K562 (cell line): ENCODE results near the gene SLC9C2. TPM values are rescaled to one million over a fixed set of nuclear protein-coding genes. Genes with fewer than 3 reads are reported as not detected.
A peak's percentile ranks its signal among the peaks of the same experiment; 100 is the strongest.

Source experiments
- BDP1 ChIP-seq: IDR thresholded peaks from 3 replicates; pipeline ENCODE4 v1.6.1; 2011; ENCODE audit not compliant: insufficient read length, insufficient read depth
- E4F1 ChIP-seq: fragments of 250-450 bp; sonication (Bioruptor Pico); IDR thresholded peaks from 2 replicates; pipeline ENCODE4 v1.5.0; 2021; ENCODE audit warnings: mild to moderate bottlenecking, borderline replicate concordance
- HNRNPK ChIP-seq: fragments of 200-400 bp; formaldehyde crosslinking; IDR thresholded peaks from one replicate; pipeline ENCODE4 v1.6.1; 2018; ENCODE audit warnings: mild to moderate bottlenecking, low read depth, low read length; ENCODE audit not compliant: poor library complexity, severe bottlenecking
- JUND ChIP-seq, 2 experiments: IDR thresholded peaks; 2 replicates in 1 of 2; 3 replicates in 1 of 2; pipeline ENCODE4 v1.6.1; 2011; ENCODE audit warnings: borderline replicate concordance in 2 of 2, low read depth in 2 of 2, low read length in 2 of 2, improper control_type of control experiment in 1 of 2, missing biosample characterization in 1 of 2, missing genetic modification characterization in 1 of 2, missing genetic modification reagents in 1 of 2
- MAZ ChIP-seq, 2 experiments: fragments of 450-650 bp in 1 of 2; sonication (generic) in 1 of 2; formaldehyde crosslinking; IDR thresholded peaks in 1 of 2; conservative IDR thresholded peaks in 1 of 2; 2 replicates each; pipeline versions ENCODE4 v1.4.0 to v1.5.0; 2020; ENCODE audit warnings: mild to moderate bottlenecking in 1 of 2, missing genetic modification reagents in 1 of 2
- MEF2A ChIP-seq: IDR thresholded peaks from 2 replicates; pipeline ENCODE4 v1.6.1; 2011; ENCODE audit warnings: low read depth, mild to moderate bottlenecking, low read length, moderate library complexity; ENCODE audit not compliant: control insufficient read depth
- NR3C1 ChIP-seq: sonication (generic); formaldehyde crosslinking; IDR thresholded peaks from 2 replicates; pipeline ENCODE4 v1.8.1; 2022; ENCODE audit warnings: missing genetic modification reagents
- SMAD4 ChIP-seq: fragments of 250-450 bp; sonication (Bioruptor Pico); conservative IDR thresholded peaks from 2 replicates; pipeline ENCODE4 v1.8.0; 2021; ENCODE audit warnings: inconsistent platforms, mild to moderate bottlenecking, moderate library complexity
- U2AF1 ChIP-seq: fragments of 200-400 bp; formaldehyde crosslinking; optimal IDR thresholded peaks from 2 replicates; pipeline ENCODE3; 2017; ENCODE audit warnings: mild to moderate bottlenecking, low read depth, low read length, moderate library complexity
- USF2 ChIP-seq: sonication (generic); formaldehyde crosslinking; IDR thresholded peaks from 2 replicates; pipeline ENCODE4 v1.5.0; 2020; ENCODE audit warnings: missing genetic modification reagents
- WHSC1 ChIP-seq: IDR thresholded peaks from one replicate; pipeline ENCODE4 v1.6.1; 2012; ENCODE audit warnings: low read length, control low read depth, inconsistent platforms
- ZC3H11A ChIP-seq: IDR thresholded peaks from 2 replicates; pipeline ENCODE4 v1.6.1; 2012; ENCODE audit warnings: low read depth, low read length, improper control_type of control experiment
- ZNF507 ChIP-seq: conservative IDR thresholded peaks from 2 replicates; pipeline ENCODE4 v1.6.1; 2017; ENCODE audit warnings: missing genetic modification characterization, missing compliant biosample characterization
- polyA plus RNA-seq, 8 experiments: library from polyadenylated mRNA; depleted of rRNA in 4 of 8; stranded (reverse) in 5 of 8; unstranded in 3 of 8; fragments of >200 nt; fragmentation: Nextera tagmentation in 2 of 8; fragmentation: Illumina TruSeq in 1 of 8; extraction: Ambion mirVana in 2 of 8; extraction: Trizol in 1 of 8; gene quantifications; 2 replicates each; pipeline versions ENCODE4 v1.2.1 to v1.2.3, GENCODE V29; 2011 to 2014; ENCODE audit warnings: inconsistent platforms in 1 of 8, missing spikeins in 1 of 8
- total RNA-seq, 7 experiments: library from RNA; depleted of rRNA in 6 of 7; stranded (reverse); fragments of >200 nt in 6 of 7; fragmentation: Illumina TruSeq in 2 of 7; extraction: Trizol in 2 of 7; gene quantifications; 2 replicates each; pipeline versions ENCODE4 v1.2.1 to v1.2.3, GENCODE V29; 2011 to 2021; ENCODE audit warnings: low replicate concordance in 1 of 7

SLC9C2 gene
- total and polyA plus RNA-seq, 9 of the 15 experiments (the other 6 are each of a cell fraction or from before 2014, with no cell fraction given): 0.11 to 0.22 (median 0.15) TPM; not detected in 5

- TF ChIP-seq MEF2A (no peak), BDP1 (no peak), USF2 (peak; percentile 88), SMAD4 (0 out of 2 replicates have a peak, but pooled peaks have one; percentile 39), HNRNPK (no peak), ZNF507 (tag) (no peak), U2AF1 (no peak), E4F1 (no peak), NR3C1 (CRISPR knock-in tag) (no peak), ZC3H11A (no peak), MAZ (CRISPR knock-in tag; conservative IDR thresholded peaks at IDR 0.05 in 1 of 2, IDR thresholded peaks at IDR 0.05 in 1 of 2) (0 out of 4 replicates have a peak, but pooled peaks of 1 of the 2 experiments have one; percentile 17), WHSC1 (no peak), JUND (IDR thresholded peaks at IDR 0.05; ENCODE audit: borderline replicate concordance, low read depth, low read length) (0 out of 2 replicates have a peak, but pooled peaks have one; percentile 15), JUND (tag; IDR thresholded peaks at IDR 0.05; ENCODE audit: borderline replicate concordance, low read depth, low read length) (peak; percentile 15; the same call in 1 of the 3 replicates)
Observed at GRCh38 chr1:173554089-173554488, 48.8 kb downstream of the SLC9C2 start (continued).
